HEK293T (cell line): ENCODE data around the gene ATP5PF.
"Not testable (repeated sequence)": the region's sequence is repeated elsewhere in the genome, so short reads cannot be mapped to it uniquely, and the experiment has no call there.

Experiments used
- BHLHE40 ChIP-seq: fragments of 450-650 bp; IDR thresholded peaks from 2 replicates; pipeline ENCODE4 v1.6.1; 2016; ENCODE audit warnings: mild to moderate bottlenecking, moderate library complexity, borderline replicate concordance
- L3MBTL2 ChIP-seq: fragments of 450-650 bp; conservative IDR thresholded peaks from 2 replicates; pipeline ENCODE4 v1.6.1; 2016; ENCODE audit warnings: mild to moderate bottlenecking
- ZNF384 ChIP-seq: fragments of 450-650 bp; IDR thresholded peaks from 2 replicates; pipeline ENCODE4 v1.6.1; 2016

- TF ChIP-seq BHLHE40, ZNF384, L3MBTL2: not testable (repeated sequence)
Measured at GRCh38 chr21:25778126-25778875, 43.6 kb upstream of the ATP5PF start.
